Keratinocyte (primary cell): ENCODE results near the gene SPECC1. TPM values are rescaled to one million over a fixed set of nuclear protein-coding genes. Genes with fewer than 3 reads are reported as not detected.

Experiments used
- DNase-seq: peaks from one replicate; pipeline ENCODE4 v3.0.0-alpha.2; 2011; ENCODE audit warnings: low read depth, missing footprints, low spot score
- FAIRE-seq: peaks from 2 replicates; lab custom pipeline; 2011; peaks lifted over from hg19 to GRCh38; lab: Jason Lieb, UNC
- H2AFZ ChIP-seq: 2 replicates; pipeline ENCODE4 v1.6.0; 2012; ENCODE audit warnings: low read length, control low read depth, inconsistent platforms; ENCODE audit not compliant: control insufficient read depth
- H3K27ac ChIP-seq: 2 replicates; pipeline ENCODE4 v1.5.1; 2011; ENCODE audit warnings: low read length; ENCODE audit not compliant: control insufficient read depth, insufficient read depth
- H3K27me3 ChIP-seq: 3 replicates; pipeline ENCODE4 v1.6.0; 2011; ENCODE audit warnings: low read length; ENCODE audit not compliant: control insufficient read depth, insufficient read depth; ENCODE audit errors: extremely low read depth
- H3K36me3 ChIP-seq, 2 experiments: 2 replicates in 1 of 2; 3 replicates in 1 of 2; pipeline ENCODE4 v1.5.1; 2011; ENCODE audit warnings: low read length in 2 of 2, mild to moderate bottlenecking in 1 of 2; ENCODE audit not compliant: control insufficient read depth in 2 of 2, insufficient read depth in 2 of 2; ENCODE audit errors: extremely low read depth in 1 of 2
- H3K4me1 ChIP-seq: 3 replicates; pipeline ENCODE4 v1.5.1; 2011; ENCODE audit warnings: low read length; ENCODE audit not compliant: control insufficient read depth, insufficient read depth; ENCODE audit errors: extremely low read depth
- H3K4me2 ChIP-seq: 3 replicates; pipeline ENCODE4 v1.6.0; 2011; ENCODE audit warnings: low read depth, low read length; ENCODE audit not compliant: control insufficient read depth, insufficient read depth; ENCODE audit errors: extremely low read depth
- H3K4me3 ChIP-seq, 3 experiments: fragments of 200-600 bp in 1 of 3; sonication (generic) in 1 of 3; 2 replicates in 2 of 3; 3 replicates in 1 of 3; pipeline ENCODE4 v1.5.1; 2011 to 2016; ENCODE audit warnings: low read length in 3 of 3, mild to moderate bottlenecking in 3 of 3, control low read depth in 2 of 3, inconsistent platforms in 1 of 3, low read depth in 1 of 3, mixed read lengths in 1 of 3, mixed run types in 1 of 3, moderate library complexity in 1 of 3; ENCODE audit not compliant: control insufficient read depth in 2 of 3, insufficient read depth in 2 of 3; ENCODE audit errors: extremely low read depth in 1 of 3
- H3K79me2 ChIP-seq: 2 replicates; pipeline ENCODE4 v1.6.0; 2012; ENCODE audit warnings: low read length; ENCODE audit not compliant: control insufficient read depth, insufficient read depth
- H3K9ac ChIP-seq: 3 replicates; pipeline ENCODE4 v1.6.0; 2011; ENCODE audit warnings: low read length; ENCODE audit not compliant: control insufficient read depth, insufficient read depth; ENCODE audit errors: extremely low read depth
- H3K9me1 ChIP-seq: 3 replicates; pipeline ENCODE4 v1.6.0; 2011; ENCODE audit warnings: low read length; ENCODE audit not compliant: control insufficient read depth, insufficient read depth; ENCODE audit errors: extremely low read depth
- H3K9me3 ChIP-seq: 2 replicates; pipeline ENCODE4 v1.5.1; 2012; ENCODE audit warnings: low read depth, low read length; ENCODE audit not compliant: control insufficient read depth
- H4K20me1 ChIP-seq: 3 replicates; pipeline ENCODE4 v1.6.0; 2011; ENCODE audit warnings: low read length; ENCODE audit not compliant: control insufficient read depth, insufficient read depth; ENCODE audit errors: extremely low read depth
- CTCF ChIP-seq, 3 experiments: IDR thresholded peaks in 1 of 3; conservative IDR thresholded peaks in 1 of 3; optimal IDR thresholded peaks in 1 of 3; 2 replicates in 2 of 3; 3 replicates in 1 of 3; pipeline versions ENCODE3 to v1.5.1; 2011; ENCODE audit warnings: low read length in 3 of 3, mild to moderate bottlenecking in 3 of 3, moderate library complexity in 2 of 3, control low read depth in 1 of 3, inconsistent platforms in 1 of 3; ENCODE audit not compliant: insufficient read depth in 2 of 3; ENCODE audit errors: extremely low read depth in 1 of 3
- EZH2 ChIP-seq: IDR thresholded peaks from one replicate; pipeline ENCODE4 v1.6.1; 2012; ENCODE audit warnings: inconsistent platforms, mild to moderate bottlenecking, low read length, moderate library complexity
- dilution Hi-C: fragments of 300-500 bp; cut with MboI; formaldehyde crosslinking; loops from one replicate; pipeline ENCODE4 v1.7.0; 2020; ENCODE audit warnings: low sequenced_read_pairs; ENCODE audit not compliant: extremely low pct_ligation_motif_present
- polyA plus RNA-seq, 5 experiments: library from polyadenylated mRNA; depleted of rRNA in 3 of 5; stranded (reverse) in 3 of 5; stranded (forward) in 1 of 5; unstranded in 1 of 5; fragments of >200 nt; gene quantifications; 1 replicate in 1 of 5; 2 replicates in 3 of 5; 3 replicates in 1 of 5; pipeline versions ENCODE4 v1.2.1 to v1.2.3, GENCODE V29; 2011 to 2012; ENCODE audit warnings: missing spikeins in 2 of 5, low read depth in 1 of 5, low replicate concordance in 1 of 5

The SPECC1 gene
- polyA plus RNA-seq, 1 donor (not counting 4 experiments of a cell fraction or from before 2014, with no cell fraction given) = 20.9 TPM

GRCh38 chr17:19977293-19978208 is 31.6 kb upstream of the SPECC1 start, which contains the start of gene AKAP10:
AKAP10 (minus strand) TSS chr17:19977828; CDS start chr17:19977679, 149 bp downstream.
- peak within 1 kb of the TSS; percentile 90 for H3K9ac ChIP-seq
- FAIRE-seq (no peak), DNase-seq (no peak)
- H3K4me3 ChIP-seq = peak within 1 kb of the TSS; percentile 66 to 98 (median 87)
- peaks cover 50% of the 10 kb centered on the region for H3K79me2 ChIP-seq
- dilution Hi-C loops = no loop called here
- peak within 1 kb of the TSS; percentile 78 for H3K27ac ChIP-seq
- no peak for TF ChIP-seq CTCF (optimal IDR thresholded peaks at IDR 0.05 in 1 of 3, IDR thresholded peaks at IDR 0.05 in 1 of 3, conservative IDR thresholded peaks at IDR 0.05 in 1 of 3; ENCODE audit: extremely low read depth in 1 of 3, insufficient read depth in 2 of 3, low read length in 3 of 3)
- no peak for TF ChIP-seq EZH2
- peaks cover 8% of the 10 kb centered on the region for H3K4me1 ChIP-seq
- H2AFZ ChIP-seq = peak within 1 kb of the TSS; percentile 87
- H3K27me3 ChIP-seq = no peaks in the 10 kb centered on the region
- H3K9me1 ChIP-seq = no peaks in the 10 kb centered on the region
- no peaks in the 10 kb centered on the region for H3K9me3 ChIP-seq
- H3K4me2 ChIP-seq = peak within 1 kb of the TSS; percentile 93
- H4K20me1 ChIP-seq = no peaks in the 10 kb centered on the region
- peaks cover 0 to 7% of the 10 kb centered on the region in 2 experiments for H3K36me3 ChIP-seq

GRCh38 chr17:19978209-19978802 is 30.9 kb upstream of the SPECC1 start:
- peak overlapping the region; percentile 90 for H3K9ac ChIP-seq
- no peak for FAIRE-seq
- dilution Hi-C loops = no loop called here

More at GRCh38 chr17:19978209-19978802, 30.9 kb upstream of the SPECC1 start:
- peak overlapping the region; percentile 71 for H3K4me2 ChIP-seq
- no peak for DNase-seq
- no peaks in the 10 kb centered on the region for H3K9me1 ChIP-seq
- no peaks in the 10 kb centered on the region for H4K20me1 ChIP-seq
- H3K4me3 ChIP-seq = peak overlapping the region; percentile 66 to 98 (median 87)
- peaks cover 8% of the 10 kb centered on the region for H3K4me1 ChIP-seq
- no peaks in the 10 kb centered on the region for H3K9me3 ChIP-seq
- no peaks in the 10 kb centered on the region for H3K27me3 ChIP-seq
- H3K79me2 ChIP-seq = peaks cover 42% of the 10 kb centered on the region
- TF ChIP-seq EZH2 (no peak), CTCF (optimal IDR thresholded peaks at IDR 0.05 in 1 of 3, IDR thresholded peaks at IDR 0.05 in 1 of 3, conservative IDR thresholded peaks at IDR 0.05 in 1 of 3; ENCODE audit: extremely low read depth in 1 of 3, insufficient read depth in 2 of 3, low read length in 3 of 3) (no peak)
- peak overlapping the region; percentile 76 for H2AFZ ChIP-seq
- H3K27ac ChIP-seq = peak overlapping the region; percentile 78
- H3K36me3 ChIP-seq = peaks cover 0 to 7% of the 10 kb centered on the region in 2 experiments
